OCI-LY3 (cell line): ENCODE data around the gene SCN4A.
A peak's percentile ranks its signal among the peaks of the same experiment; 100 is the strongest.
"Not testable (repeated sequence)": the region's sequence is repeated elsewhere in the genome, so short reads cannot be mapped to it uniquely, and the experiment has no call there.

Source experiments
- H2AFZ ChIP-seq: fragments of 200-600, 300-600 bp; shearing (Covaris generic); 2 replicates; pipeline ENCODE4 v1.6.0; 2014; ENCODE audit warnings: antibody characterized with exemption, low read depth, low read length
- H3K27ac ChIP-seq: fragments of 200-600, 300-600 bp; sonication (generic); 2 replicates; pipeline ENCODE4 v1.5.1; 2014; ENCODE audit warnings: mild to moderate bottlenecking, low read length, moderate library complexity, mixed read lengths
- H3K27me3 ChIP-seq: fragments of 200-600, 300-600 bp; sonication (generic); 2 replicates; pipeline ENCODE4 v1.6.1; 2014; ENCODE audit warnings: low read depth, low read length, mixed read lengths
- H3K36me3 ChIP-seq: fragments of 200-600, 300-600 bp; sonication (generic); replicated peaks from 2 replicates; pipeline ENCODE3; 2014; ENCODE audit warnings: low read depth, low read length, mixed read lengths
- H3K4me1 ChIP-seq: fragments of 300-600, 200-600 bp; sonication (generic); 2 replicates; pipeline ENCODE4 v1.6.1; 2014; ENCODE audit warnings: low read length, mixed read lengths
- H3K4me2 ChIP-seq: fragments of 200-600, 300-600 bp; sonication (generic); 2 replicates; pipeline ENCODE4 v1.6.1; 2014; ENCODE audit warnings: low read length, mixed read lengths
- H3K4me3 ChIP-seq: fragments of 300-600, 200-600 bp; sonication (generic); 2 replicates; pipeline ENCODE4 v1.5.1; 2014; ENCODE audit warnings: antibody characterized with exemption, mild to moderate bottlenecking, low read length, moderate library complexity
- H3K79me2 ChIP-seq: fragments of 300-600, 200-600 bp; shearing (Covaris generic); 2 replicates; pipeline ENCODE4 v1.6.1; 2014; ENCODE audit warnings: mild to moderate bottlenecking, low read length, mixed read lengths
- H3K9ac ChIP-seq: fragments of 300-600, 200-600 bp; shearing (Covaris generic); 2 replicates; pipeline ENCODE4 v1.6.0; 2014; ENCODE audit warnings: mild to moderate bottlenecking, low read length, moderate library complexity
- H3K9me3 ChIP-seq: fragments of 200-600, 300-600 bp; shearing (Covaris generic); 2 replicates; pipeline ENCODE4 v1.6.1; 2014; ENCODE audit warnings: low read length, mixed read lengths; ENCODE audit not compliant: insufficient read depth
- H4K20me1 ChIP-seq: fragments of 200-600, 300-600 bp; sonication (generic); 2 replicates; pipeline ENCODE4 v1.6.1; 2016; ENCODE audit warnings: low read length, mixed read lengths; ENCODE audit not compliant: insufficient read depth
- EZH2phosphoT487 ChIP-seq: fragments of 200-600 bp; shearing (Covaris generic); IDR thresholded peaks from 2 replicates; pipeline ENCODE4 v1.6.1; 2018; ENCODE audit warnings: antibody characterized with exemption, mixed run types, low read depth
- TF ChIP-seq, protein P1 (sequence below): fragments of 200-600, 300-600 bp; sonication (generic); IDR thresholded peaks from 2 replicates; pipeline ENCODE4 v1.5.1; 2014; ENCODE audit warnings: antibody characterized with exemption, low read length, low read depth

SCN4A gene

DNA sequence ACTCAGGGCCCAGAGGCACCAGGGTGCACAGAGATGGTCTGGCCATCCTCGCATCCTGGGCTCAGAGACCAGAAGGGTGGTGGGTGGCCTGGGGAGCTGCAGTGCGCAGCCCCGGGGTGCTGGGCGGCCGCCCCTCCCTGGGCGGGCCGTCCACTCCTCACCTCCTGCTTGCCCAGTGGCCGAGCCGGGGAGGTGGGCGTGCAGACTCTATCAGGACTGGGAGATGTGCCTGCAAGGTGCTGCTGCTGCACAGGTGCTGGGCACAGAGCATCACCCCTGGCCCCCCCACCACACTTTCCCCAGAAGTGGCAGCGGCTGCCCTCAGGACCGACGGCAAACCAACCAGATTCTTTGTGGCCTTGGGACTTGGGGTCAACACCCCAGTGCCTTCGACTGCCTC lies at the start of gene SCN4A:
SCN4A (minus strand) TSS at position 123 of the 400 bp plus-strand sequence; CDS start at position 46, 77 bp downstream.
- no peak within 1 kb of the TSS for H3K9ac ChIP-seq
- no peaks in the 10 kb centered on the region for H3K36me3 ChIP-seq
- no peak within 1 kb of the TSS for H3K4me2 ChIP-seq
- TF ChIP-seq, protein P1, sequence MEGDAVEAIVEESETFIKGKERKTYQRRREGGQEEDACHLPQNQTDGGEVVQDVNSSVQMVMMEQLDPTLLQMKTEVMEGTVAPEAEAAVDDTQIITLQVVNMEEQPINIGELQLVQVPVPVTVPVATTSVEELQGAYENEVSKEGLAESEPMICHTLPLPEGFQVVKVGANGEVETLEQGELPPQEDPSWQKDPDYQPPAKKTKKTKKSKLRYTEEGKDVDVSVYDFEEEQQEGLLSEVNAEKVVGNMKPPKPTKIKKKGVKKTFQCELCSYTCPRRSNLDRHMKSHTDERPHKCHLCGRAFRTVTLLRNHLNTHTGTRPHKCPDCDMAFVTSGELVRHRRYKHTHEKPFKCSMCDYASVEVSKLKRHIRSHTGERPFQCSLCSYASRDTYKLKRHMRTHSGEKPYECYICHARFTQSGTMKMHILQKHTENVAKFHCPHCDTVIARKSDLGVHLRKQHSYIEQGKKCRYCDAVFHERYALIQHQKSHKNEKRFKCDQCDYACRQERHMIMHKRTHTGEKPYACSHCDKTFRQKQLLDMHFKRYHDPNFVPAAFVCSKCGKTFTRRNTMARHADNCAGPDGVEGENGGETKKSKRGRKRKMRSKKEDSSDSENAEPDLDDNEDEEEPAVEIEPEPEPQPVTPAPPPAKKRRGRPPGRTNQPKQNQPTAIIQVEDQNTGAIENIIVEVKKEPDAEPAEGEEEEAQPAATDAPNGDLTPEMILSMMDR: no peak
- no peak for TF ChIP-seq EZH2phosphoT487
- no peak within 1 kb of the TSS for H3K4me3 ChIP-seq
- H3K27me3 ChIP-seq: peaks cover 27% of the 10 kb centered on the region
- no peaks in the 10 kb centered on the region for H4K20me1 ChIP-seq
- no peak within 1 kb of the TSS for H3K27ac ChIP-seq
- H3K9me3 ChIP-seq: no peaks in the 10 kb centered on the region
- H2AFZ ChIP-seq: no peak within 1 kb of the TSS
- H3K4me1 ChIP-seq: no peaks in the 10 kb centered on the region
- no peaks in the 10 kb centered on the region for H3K79me2 ChIP-seq

DNA sequence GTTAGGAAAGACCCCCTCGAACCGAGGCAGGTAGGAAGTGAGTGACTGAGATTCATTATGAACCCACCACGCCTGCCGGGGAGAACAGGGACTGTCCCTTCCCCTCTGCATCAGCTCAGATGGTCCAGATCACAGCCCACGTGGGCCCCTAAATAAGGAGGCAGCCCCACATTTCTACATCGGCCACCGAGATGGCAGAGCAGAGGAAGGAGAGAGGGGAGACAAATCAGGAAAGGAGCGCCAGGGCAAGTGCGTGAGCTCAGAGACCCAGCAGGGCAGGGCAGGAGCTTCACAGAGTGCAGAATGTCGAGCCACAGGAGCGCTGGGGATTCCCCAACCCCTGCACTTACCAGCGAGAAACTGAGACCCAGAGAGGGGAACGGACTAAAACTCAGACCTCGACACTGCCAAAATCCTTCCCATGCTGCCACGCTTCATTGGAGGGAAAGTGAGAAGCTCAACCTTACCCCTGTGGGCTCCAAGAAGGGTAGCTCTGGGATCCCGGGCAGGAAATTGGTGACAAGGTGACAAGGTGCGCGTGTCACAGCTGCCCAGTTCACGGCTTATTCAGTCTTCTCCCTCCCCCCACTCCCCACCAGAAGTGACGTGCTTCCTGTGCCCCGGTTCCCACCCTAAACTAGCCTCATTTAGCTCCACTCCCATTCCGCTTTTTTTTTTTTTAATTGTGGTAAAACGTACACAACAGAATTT lies 47.5 kb upstream of the SCN4A start, which contains the start of gene ICAM2:
ICAM2 (minus strand) TSS at position 578 of the 711 bp plus-strand sequence. CDS start 13,942 bp downstream, outside the sequence.
- H3K27ac ChIP-seq: peak within 1 kb of the TSS; percentile 98
- TF ChIP-seq, protein P1: no peak
- no peaks in the 10 kb centered on the region for H3K9me3 ChIP-seq
- H3K79me2 ChIP-seq: peaks cover 14% of the 10 kb centered on the region; the same call in 1 of the 2 replicates
- peak within 1 kb of the TSS; percentile 88 for H3K4me2 ChIP-seq
- no peaks in the 10 kb centered on the region for H4K20me1 ChIP-seq
- peak within 1 kb of the TSS; percentile 59; the same call in 1 of the 2 replicates for H2AFZ ChIP-seq
- peak within 1 kb of the TSS; percentile 84 for H3K4me3 ChIP-seq
- H3K4me1 ChIP-seq: peaks cover 62% of the 10 kb centered on the region
- H3K36me3 ChIP-seq: no peaks in the 10 kb centered on the region
- H3K27me3 ChIP-seq: no peaks in the 10 kb centered on the region
- peak within 1 kb of the TSS; percentile 94 for H3K9ac ChIP-seq

DNA sequence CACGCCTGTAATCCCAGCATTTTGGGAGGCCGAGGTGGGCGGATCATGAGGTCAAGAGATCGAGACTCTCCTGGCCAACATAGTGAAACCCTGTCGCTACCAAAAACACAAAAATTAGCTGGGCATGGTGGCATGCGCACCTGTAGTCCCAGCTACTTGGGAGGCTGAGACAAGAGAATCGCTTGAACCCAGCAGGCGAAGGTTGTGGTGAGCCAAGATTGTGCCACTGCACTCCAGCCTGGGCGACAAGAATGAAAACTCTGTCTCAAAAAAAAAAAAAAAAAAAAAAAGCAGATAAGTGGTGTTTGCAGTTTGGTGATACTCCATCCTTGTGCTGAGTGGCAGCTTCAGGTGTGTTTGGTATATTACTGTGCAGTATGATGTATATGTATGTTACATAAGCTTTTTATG lies 46.8 kb upstream of the SCN4A start:
- H3K9ac ChIP-seq: peak overlapping the region; percentile 94
- H3K79me2 ChIP-seq: peaks cover 14% of the 10 kb centered on the region; the same call in 1 of the 2 replicates
- H2AFZ ChIP-seq: not testable (repeated sequence)

DNA sequence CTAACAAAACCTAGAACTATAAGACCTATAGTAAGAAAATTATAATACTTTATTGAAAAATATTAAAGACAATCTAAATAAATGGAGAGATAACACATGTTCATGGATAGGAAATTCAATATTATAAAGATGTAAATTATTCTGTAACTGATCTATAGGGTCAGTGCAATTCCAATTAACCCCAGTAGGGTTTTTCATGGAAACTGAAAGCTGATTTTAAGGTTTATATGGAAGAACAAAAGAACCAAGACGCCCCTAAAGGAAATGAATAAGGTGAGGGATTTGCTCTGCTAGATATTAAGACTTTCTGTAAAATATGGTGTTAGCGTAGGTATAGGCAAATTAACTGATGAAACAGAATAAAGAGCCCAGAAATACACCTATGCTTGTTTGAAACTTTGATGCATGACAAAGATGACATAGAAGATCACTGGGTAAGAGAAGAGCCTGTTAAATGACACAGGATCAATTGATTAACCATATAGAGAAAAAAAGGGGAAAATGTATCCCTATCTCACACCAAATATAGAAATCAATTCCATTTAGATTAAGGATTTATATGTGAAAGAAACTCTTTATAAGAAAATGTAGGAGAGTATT lies 44.8 kb upstream of the SCN4A start:
- TF ChIP-seq, protein P1: peak; percentile 17; the same call in 1 of the 2 replicates
- TF ChIP-seq EZH2phosphoT487: no peak
- H3K79me2 ChIP-seq: peaks cover 14% of the 10 kb centered on the region; the same call in 1 of the 2 replicates
- no peak overlapping the region for H3K4me2 ChIP-seq
- H3K9ac ChIP-seq: no peak overlapping the region
- no peaks in the 10 kb centered on the region for H4K20me1 ChIP-seq
- H3K4me1 ChIP-seq: peaks cover 63% of the 10 kb centered on the region
- no peak overlapping the region for H3K27ac ChIP-seq
- no peaks in the 10 kb centered on the region for H3K27me3 ChIP-seq
- H3K4me3 ChIP-seq: no peak overlapping the region
- H3K9me3 ChIP-seq: no peaks in the 10 kb centered on the region
- H3K36me3 ChIP-seq: no peaks in the 10 kb centered on the region
- no peak overlapping the region for H2AFZ ChIP-seq

More for the DNA sequence above, 46.8 kb upstream of the SCN4A start:
- H4K20me1 ChIP-seq, H3K27me3 ChIP-seq, H3K36me3 ChIP-seq, H3K9me3 ChIP-seq: not testable (repeated sequence)
- peaks cover 62% of the 10 kb centered on the region for H3K4me1 ChIP-seq
- H3K27ac ChIP-seq: peak overlapping the region; percentile 98
- peak overlapping the region; percentile 84 for H3K4me3 ChIP-seq
- H3K4me2 ChIP-seq: peak overlapping the region; percentile 88
